Choroid plexus epithelial cell (primary cell): ENCODE measurements around the gene MTHFD2L.
"Not testable (repeated sequence)": the region's sequence is repeated elsewhere in the genome, so short reads cannot be mapped to it uniquely, and the experiment has no call there.

Experiments
- DNase-seq: peaks from one replicate; pipeline ENCODE4 v3.0.0-alpha.2; 2010; ENCODE audit warnings: low read depth
- H3K4me3 ChIP-seq: 2 replicates; pipeline ENCODE4 v1.5.1; 2011; ENCODE audit warnings: low read depth, mild to moderate bottlenecking, control low read depth, low read length, moderate library complexity
- CTCF ChIP-seq: conservative IDR thresholded peaks from 2 replicates; pipeline ENCODE4 v1.5.1; 2011; ENCODE audit warnings: low read depth, mild to moderate bottlenecking, control low read depth, inconsistent platforms, low read length, moderate library complexity

Gene MTHFD2L

GRCh38 chr4:74120086-74120485 lies 37.8 kb upstream of the MTHFD2L start:
- TF ChIP-seq CTCF: no peak
- no peak for DNase-seq
- no peak overlapping the region for H3K4me3 ChIP-seq

- TF ChIP-seq CTCF: no peak
- DNase-seq: no peak
- no peak overlapping the region for H3K4me3 ChIP-seq
Measured at GRCh38 chr4:74121643-74122579, 36.0 kb upstream of the MTHFD2L start.

- peak; percentile 89 for DNase-seq
- no peak for TF ChIP-seq CTCF
Measured at GRCh38 chr4:74123065-74123728, 34.7 kb upstream of the MTHFD2L start.

GRCh38 chr4:74125029-74125428 lies 32.9 kb upstream of the MTHFD2L start:
- TF ChIP-seq CTCF: no peak
- no peak for DNase-seq
- no peak overlapping the region for H3K4me3 ChIP-seq

More at GRCh38 chr4:74123065-74123728, 34.7 kb upstream of the MTHFD2L start:
- no peak overlapping the region for H3K4me3 ChIP-seq

- TF ChIP-seq CTCF: no peak
- no peak for DNase-seq
- H3K4me3 ChIP-seq: no peak overlapping the region
Measured at GRCh38 chr4:74127745-74128144, 30.2 kb upstream of the MTHFD2L start.

- not testable (repeated sequence) for H3K4me3 ChIP-seq, DNase-seq
Measured at GRCh38 chr4:74130843-74131242, 27.1 kb upstream of the MTHFD2L start.

GRCh38 chr4:74132188-74132587 lies 25.7 kb upstream of the MTHFD2L start:
- not testable (repeated sequence) for DNase-seq, H3K4me3 ChIP-seq

- no peak for TF ChIP-seq CTCF
- DNase-seq: no peak
- H3K4me3 ChIP-seq: no peak overlapping the region
Measured at GRCh38 chr4:74132944-74133343, 25.0 kb upstream of the MTHFD2L start.
